Myocyte (in vitro differentiated cells): ENCODE results near the gene MME. TPM values are rescaled to one million over a fixed set of nuclear protein-coding genes. Genes with fewer than 3 reads are reported as not detected.

ENCODE experiments used
- DNase-seq: peaks from one replicate; pipeline ENCODE4 v3.0.0-alpha.2; 2012; ENCODE audit warnings: low read depth
- polyA plus RNA-seq: library from polyadenylated mRNA; unstranded; fragments of >200 nt; gene quantifications from one replicate; pipeline ENCODE4 v1.2.1, GENCODE V29; 2012; ENCODE audit warnings: missing spikeins
- total RNA-seq: library from RNA; depleted of rRNA; stranded (reverse); fragments of >200 nt; gene quantifications from 2 replicates; pipeline ENCODE4 v1.2.3, GENCODE V29; 2014

Gene MME
- total RNA-seq = 132 and 149 TPM in 2 replicates
- 30.4 TPM for polyA plus RNA-seq

GRCh38 chr3:155079746-155080487 is at the start of gene MME:
Gene MME (plus strand): TSS chr3:155080319. CDS start chr3:155084168, 3,849 bp downstream.
- DNase-seq = peak; percentile 82

GRCh38 chr3:155031186-155031585 is 48.9 kb upstream of the MME start:
- peak; percentile 16 for DNase-seq

GRCh38 chr3:155032918-155033317 is 47.2 kb upstream of the MME start:
- DNase-seq = no peak

GRCh38 chr3:155034786-155035185 is 45.3 kb upstream of the MME start:
- no peak for DNase-seq

- DNase-seq = no peak
These were observed 44.6 kb upstream of the MME start for GRCh38 chr3:155035553-155035952.

- DNase-seq = no peak
These were observed 42.5 kb upstream of the MME start for GRCh38 chr3:155037508-155038202.

- no peak for DNase-seq
These were observed 41.9 kb upstream of the MME start for GRCh38 chr3:155038203-155038554.

- DNase-seq = no peak
These were observed 33.2 kb upstream of the MME start for GRCh38 chr3:155046935-155047334.

GRCh38 chr3:155047672-155048071 is 32.4 kb upstream of the MME start:
- no peak for DNase-seq

GRCh38 chr3:155049959-155050358 is 30.2 kb upstream of the MME start:
- no peak for DNase-seq

- DNase-seq = no peak
These were observed 27.6 kb upstream of the MME start for GRCh38 chr3:155052470-155052869.

GRCh38 chr3:155053756-155054155 is 26.4 kb upstream of the MME start:
- DNase-seq = no peak

- DNase-seq = no peak
These were observed 15.2 kb upstream of the MME start for GRCh38 chr3:155064920-155065319.

- peak; percentile 82 for DNase-seq
These were observed 14.6 kb upstream of the MME start for GRCh38 chr3:155065537-155065936.

- peak; percentile 84 for DNase-seq
These were observed 10.4 kb upstream of the MME start for GRCh38 chr3:155069729-155070128.

- DNase-seq = no peak
These were observed 9.8 kb upstream of the MME start for GRCh38 chr3:155070316-155070715.

- DNase-seq = peak; percentile 92
These were observed 9.2 kb upstream of the MME start for GRCh38 chr3:155070932-155071387.

GRCh38 chr3:155075200-155075599 is 4.9 kb upstream of the MME start:
- DNase-seq = no peak

GRCh38 chr3:155076888-155077287 is 3.2 kb upstream of the MME start:
- DNase-seq = no peak

GRCh38 chr3:155078711-155079467 is 1.2 kb upstream of the MME start:
- DNase-seq = peak; percentile 34

GRCh38 chr3:155079468-155079745 is 712 bp upstream of the MME start:
- DNase-seq = peak; percentile 61

- peak; percentile 32 for DNase-seq
These were observed 573 bp downstream of the MME start for GRCh38 chr3:155080692-155081091.
